Psoas muscle (tissue), 8 donors: ENCODE measurements around the gene ASAH2. TPM values are rescaled to one million over a fixed set of nuclear protein-coding genes. Genes with fewer than 3 reads are reported as not detected.

Experiments
- ATAC-seq, 4 donors: fragments of 200-7000 bp; cut with Tn5 transposase; one replicate each; pipeline ENCODE4 v1.9.1; 2020; ENCODE audit warnings: moderate library complexity in 3 of 4, mild to moderate bottlenecking in 2 of 4
- DNase-seq, 2 donors: peaks; one replicate each; pipeline ENCODE4 v3.0.0-alpha.2; 2020
- H3K27ac ChIP-seq: fragments of 200-600 bp; one replicate; pipeline ENCODE4 v1.8.0; 2022
- H3K27me3 ChIP-seq, 3 donors: fragments of 200-600 bp in 1 of 3; one replicate each; pipeline versions ENCODE4 v1.6.1 to v1.8.0; 2013 to 2022; ENCODE audit warnings: low read length in 2 of 3, mild to moderate bottlenecking in 2 of 3, moderate library complexity in 1 of 3; ENCODE audit not compliant: insufficient read depth in 3 of 3
- H3K36me3 ChIP-seq, 2 donors: fragments of 200-600 bp in 1 of 2; one replicate each; pipeline versions ENCODE4 v1.6.1 to v1.8.0; 2013 to 2022; ENCODE audit warnings: low read depth in 1 of 2, mild to moderate bottlenecking in 1 of 2, moderate library complexity in 1 of 2; ENCODE audit not compliant: insufficient read depth in 1 of 2
- H3K4me1 ChIP-seq: fragments of 200-600 bp; one replicate; pipeline ENCODE4 v1.8.0; 2022
- H3K4me3 ChIP-seq: fragments of 200-600 bp; one replicate; pipeline ENCODE4 v1.8.0; 2022; ENCODE audit warnings: mild to moderate bottlenecking
- H3K9me3 ChIP-seq: fragments of 200-600 bp; one replicate; pipeline ENCODE4 v1.8.0; 2022
- WGBS, 3 donors: extraction: QIAGEN DNeasy Blood & Tissue Kit; methylation state at CpG; one replicate each; pipeline versions ENCODE4 v1.1.6 to v1.1.7; 2013; 5-methylcytosine and 5-hydroxymethylcytosine counted together
- intact Hi-C, 2 donors: fragments of 100-400 bp; cut with DNase I; formaldehyde crosslinking; loops; one replicate each; pipeline versions ENCODE4 v1.11.0 to v1.14.2; 2022
- polyA plus RNA-seq, 3 donors: library from polyadenylated mRNA; stranded (reverse); fragments of 200-250 nt; gene quantifications; one replicate each; pipeline ENCODE4 v1.2.3, GENCODE V29; 2013
- total RNA-seq, 4 donors: library from RNA; stranded (reverse); fragmentation: NEBNext Ultra II Directional in 2 of 4; extraction: Animal tissue kit (Norgen Biotek cat#: 25700) in 2 of 4; gene quantifications; one replicate each; pipeline versions ENCODE4 v1.2.1 to v1.2.4, GENCODE V29; 2021 to 2023
- TF ChIP-seq, protein P1 (sequence below): fragments of 200-600 bp; IDR thresholded peaks from one replicate; pipeline ENCODE4 v1.8.0; 2022; ENCODE audit warnings: antibody characterized with exemption
- donor health status: healthy with polysubstance abuse.
- donor health status: DM: no; HTN: no; CAD: no; lungs with moderate emphysema.
- donor health status: Bipolar disorder and iron deficiency.
- donor health status: healthy.
- donor health status: DM: yes; HTN: yes; CAD: no.
- donor health status: DM: no; HTN: no; CAD: no.
- donor health status: DM: no; HTN: no; CAD: no.
- donor health status: DM: yes; HTN: yes; CAD: no.

The ASAH2 gene
- total and polyA plus RNA-seq, 7 donors = 0.08 to 3.6 (median 0.27) TPM

DNA sequence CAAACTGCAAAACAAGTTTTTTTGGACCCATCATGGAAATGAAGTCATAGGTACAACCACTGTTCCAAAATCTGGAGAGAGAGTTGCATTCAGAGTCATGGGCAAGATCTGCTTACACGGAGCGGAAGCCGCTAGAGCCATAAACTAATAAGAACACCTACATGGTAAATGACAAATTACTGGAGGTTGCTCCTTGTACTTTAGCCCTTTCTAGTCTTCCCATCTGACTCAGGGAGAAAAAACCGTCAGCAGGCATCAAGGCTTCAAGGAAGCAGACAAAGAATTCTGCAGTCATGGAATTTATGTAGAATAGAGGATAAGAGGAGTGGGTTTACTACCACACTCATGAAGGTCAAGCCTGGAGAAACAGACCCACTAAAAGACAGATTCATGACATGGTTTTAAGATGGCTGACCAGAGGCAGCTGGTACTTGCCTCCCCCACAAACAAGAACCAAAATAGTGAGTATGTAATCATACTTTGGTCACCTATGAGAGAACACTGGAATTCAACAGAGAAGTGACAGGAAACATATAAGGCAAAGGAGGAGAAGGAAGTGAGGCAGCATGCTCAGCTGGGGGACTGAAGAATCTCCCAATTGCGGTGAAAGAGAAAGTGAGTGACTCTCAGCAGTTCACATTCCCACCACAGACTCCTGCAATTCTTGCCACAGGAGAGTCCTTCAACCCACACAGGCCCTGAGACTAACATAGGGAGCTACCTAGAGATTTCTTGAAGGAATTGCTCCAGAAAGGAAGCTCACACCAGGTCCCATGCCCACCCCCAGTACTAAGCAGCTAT, 42.4 kb upstream of the ASAH2 start:
- no peaks in the 10 kb centered on the region for H3K27me3 ChIP-seq
- H3K9me3 ChIP-seq = no peaks in the 10 kb centered on the region
- ATAC-seq (no peak), DNase-seq (no peak)
- no peak overlapping the region for H3K27ac ChIP-seq
- no peaks in the 10 kb centered on the region for H3K36me3 ChIP-seq
- no peak overlapping the region for H3K4me3 ChIP-seq
- intact Hi-C loops = loop anchor here in 1 of 2 donors (10.0 kb wide), 1 partner anchor 331 kb away; the partner anchor contains the start of gene SGMS1
- TF ChIP-seq, protein P1, sequence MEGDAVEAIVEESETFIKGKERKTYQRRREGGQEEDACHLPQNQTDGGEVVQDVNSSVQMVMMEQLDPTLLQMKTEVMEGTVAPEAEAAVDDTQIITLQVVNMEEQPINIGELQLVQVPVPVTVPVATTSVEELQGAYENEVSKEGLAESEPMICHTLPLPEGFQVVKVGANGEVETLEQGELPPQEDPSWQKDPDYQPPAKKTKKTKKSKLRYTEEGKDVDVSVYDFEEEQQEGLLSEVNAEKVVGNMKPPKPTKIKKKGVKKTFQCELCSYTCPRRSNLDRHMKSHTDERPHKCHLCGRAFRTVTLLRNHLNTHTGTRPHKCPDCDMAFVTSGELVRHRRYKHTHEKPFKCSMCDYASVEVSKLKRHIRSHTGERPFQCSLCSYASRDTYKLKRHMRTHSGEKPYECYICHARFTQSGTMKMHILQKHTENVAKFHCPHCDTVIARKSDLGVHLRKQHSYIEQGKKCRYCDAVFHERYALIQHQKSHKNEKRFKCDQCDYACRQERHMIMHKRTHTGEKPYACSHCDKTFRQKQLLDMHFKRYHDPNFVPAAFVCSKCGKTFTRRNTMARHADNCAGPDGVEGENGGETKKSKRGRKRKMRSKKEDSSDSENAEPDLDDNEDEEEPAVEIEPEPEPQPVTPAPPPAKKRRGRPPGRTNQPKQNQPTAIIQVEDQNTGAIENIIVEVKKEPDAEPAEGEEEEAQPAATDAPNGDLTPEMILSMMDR = no peak
- WGBS, 3 donors = 79 to 88% (median 81%) methylated on average over 5 of the region's 5 CpGs
- no peaks in the 10 kb centered on the region for H3K4me1 ChIP-seq

DNA sequence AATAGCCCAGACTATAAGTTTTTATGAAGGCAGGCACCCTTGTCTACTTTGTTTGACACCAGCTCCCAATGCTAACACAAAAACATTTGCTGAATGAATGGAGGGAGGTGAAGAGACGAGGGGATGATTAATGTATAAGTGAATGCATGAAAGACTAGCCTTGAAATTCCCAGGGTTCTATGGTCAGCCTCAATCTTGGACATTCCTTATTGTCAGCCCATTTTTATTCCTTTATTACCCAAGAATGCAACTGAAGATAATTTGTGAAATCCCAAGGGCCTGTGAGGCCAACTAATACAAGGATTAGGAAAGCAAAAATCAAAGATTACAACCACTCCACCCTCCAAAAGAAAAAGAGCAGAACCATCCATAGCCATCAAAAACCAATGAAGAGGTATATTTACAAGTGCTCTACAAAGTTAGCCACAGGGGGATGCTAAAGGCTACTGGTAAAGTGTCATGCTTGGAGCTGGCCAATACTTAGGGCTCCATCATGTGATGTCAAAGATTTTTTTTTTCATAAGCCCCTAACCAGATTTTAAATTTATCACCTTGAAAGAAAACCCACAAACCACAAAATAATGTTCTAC, 40.0 kb upstream of the ASAH2 start:
- intact Hi-C loops = loop anchor here in 1 of 2 donors (10.0 kb wide), 1 partner anchor 333 kb away; the partner anchor contains the start of gene SGMS1

DNA sequence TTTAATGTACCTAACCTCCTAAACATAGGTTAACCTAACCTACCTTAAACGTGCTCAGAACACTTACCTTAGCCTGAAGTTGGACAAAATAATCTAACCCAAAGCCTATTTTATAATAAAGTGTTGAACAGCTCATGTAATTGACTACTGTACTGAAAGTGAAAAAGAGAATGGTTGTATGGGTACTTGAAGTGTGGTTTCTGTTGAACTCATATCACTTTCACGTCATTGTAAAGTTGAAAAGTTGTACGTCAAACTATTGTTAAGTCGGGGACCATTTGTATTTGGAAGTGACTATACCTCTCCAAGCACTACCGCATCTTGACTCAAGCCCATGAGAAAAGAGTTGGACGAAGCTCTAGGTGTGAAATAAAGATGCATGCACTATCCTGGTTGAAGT, 37.9 kb upstream of the ASAH2 start:
- Histone ChIP-seq H3K9me3 (no peaks in the 10 kb centered on the region), H3K4me3 (no peak overlapping the region), H3K27ac (no peak overlapping the region), H3K36me3 (no peaks in the 10 kb centered on the region), H3K27me3 (no peaks in the 10 kb centered on the region), H3K4me1 (no peaks in the 10 kb centered on the region)
- intact Hi-C loops = no loop called here
- ATAC-seq (no peak), DNase-seq (no peak)
- TF ChIP-seq, protein P1 = no peak
- WGBS, 3 donors = 87 to 89% (median 88%) methylated on average over 6 of the region's 6 CpGs

More for the DNA sequence above, 40.0 kb upstream of the ASAH2 start:
- Histone ChIP-seq H3K4me3 (no peak overlapping the region), H3K36me3 (no peaks in the 10 kb centered on the region), H3K27me3 (no peaks in the 10 kb centered on the region), H3K9me3 (no peaks in the 10 kb centered on the region), H3K27ac (no peak overlapping the region), H3K4me1 (no peaks in the 10 kb centered on the region)
- 52 to 63% (median 53%) methylated on average over 1 of the region's 1 CpG for WGBS, 3 donors
- TF ChIP-seq, protein P1 = peak; percentile 39
- DNase-seq (no peak), ATAC-seq (peak in 2 of 4 donors; percentile 61 to 79)

DNA sequence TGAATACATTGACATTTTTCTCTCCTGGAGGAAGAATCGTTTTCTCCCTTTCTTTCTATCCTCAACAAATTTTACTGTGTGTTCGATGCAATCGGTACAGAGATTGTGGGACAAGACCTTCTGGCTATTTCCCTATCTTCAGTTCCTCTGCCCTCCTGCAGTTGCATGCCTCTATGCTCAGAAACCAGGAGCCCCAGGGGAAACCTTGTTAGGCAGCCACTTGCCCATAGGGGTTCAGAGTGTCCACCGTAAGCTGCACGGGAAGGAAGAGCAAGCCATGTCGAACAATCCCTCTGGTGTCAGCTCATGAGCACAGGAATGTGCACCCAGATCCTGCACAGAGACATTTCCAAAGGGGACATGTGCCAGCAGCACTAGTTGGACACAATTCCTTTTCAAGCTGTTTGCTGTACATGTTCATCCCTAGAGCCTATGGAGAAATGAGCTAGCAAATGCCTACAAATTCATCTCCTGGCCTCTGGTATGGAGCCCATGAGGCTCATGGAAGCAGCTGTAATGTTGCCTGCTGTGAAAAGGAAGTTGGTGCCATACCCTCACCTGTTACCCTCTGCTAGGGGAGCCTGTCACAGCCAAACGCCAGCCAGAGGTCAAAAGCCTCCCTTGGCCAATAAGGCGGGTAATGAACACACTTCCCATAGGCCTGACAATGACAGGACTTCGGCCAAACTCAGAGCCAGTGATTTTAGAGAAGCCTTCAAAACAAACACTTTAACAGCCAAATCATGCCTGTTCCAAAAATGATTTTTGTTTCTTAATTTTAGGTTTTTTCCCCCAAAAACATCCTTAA, 35.9 kb upstream of the ASAH2 start:
- TF ChIP-seq, protein P1 = no peak
- WGBS, 3 donors = 48 to 67% (median 50%) methylated on average over 9 of the region's 9 CpGs
- H3K4me1 ChIP-seq = no peaks in the 10 kb centered on the region
- intact Hi-C loops = no loop called here
- H3K4me3 ChIP-seq = no peak overlapping the region
- H3K27ac ChIP-seq = no peak overlapping the region
- DNase-seq (no peak), ATAC-seq (no peak)
- no peaks in the 10 kb centered on the region for H3K27me3 ChIP-seq
- no peaks in the 10 kb centered on the region for H3K9me3 ChIP-seq
- H3K36me3 ChIP-seq = no peaks in the 10 kb centered on the region
